ENCODE measurements around the gene RGMA. TPM values are rescaled to one million over a fixed set of nuclear protein-coding genes. Genes with fewer than 3 reads are reported as not detected.

RGMA gene
- total and polyA plus RNA-seq, 2 donors (not counting 1 experiment from before 2014, with no cell fraction given) = 0.27 to 1.5 TPM

GRCh38 chr15:93076875-93077274, 12.1 kb downstream of the RGMA start:
- H3K27ac ChIP-seq (ENCODE audit: insufficient read depth, low read length) = no peak overlapping the region
- no peak for TF ChIP-seq EZH2 (IDR thresholded peaks at IDR 0.05; ENCODE audit: low read length, missing control alignments)
- no peak for TF ChIP-seq CTCF (conservative IDR thresholded peaks at IDR 0.05 in 1 of 2, IDR thresholded peaks at IDR 0.05 in 1 of 2; ENCODE audit: low read depth in 1 of 2, low read length in 2 of 2)
- H3K27me3 ChIP-seq (ENCODE audit: control insufficient read depth, insufficient read depth, low read length) = peaks cover 13% of the 10 kb centered on the region
- H4K20me1 ChIP-seq (ENCODE audit: control insufficient read depth, extremely low read depth, insufficient read depth, low read length) = no peaks in the 10 kb centered on the region
- H3K9me3 ChIP-seq (ENCODE audit: control insufficient read depth, insufficient read depth, low read depth, low read length) = no peaks in the 10 kb centered on the region
- no peaks in the 10 kb centered on the region for H3K36me3 ChIP-seq (ENCODE audit: control insufficient read depth, insufficient read depth, low read length)
- no peak overlapping the region for H2AFZ ChIP-seq (ENCODE audit: low read length)
- no peaks in the 10 kb centered on the region for H3K4me1 ChIP-seq (ENCODE audit: control insufficient read depth, extremely low read depth, insufficient read depth, low read length)
- H3K4me3 ChIP-seq (replicated peaks in 1 of 4; ENCODE audit: control extremely low read depth in 1 of 4, insufficient read depth in 1 of 4, low read depth in 3 of 4, low read length in 4 of 4) = no peak overlapping the region
- H3K4me2 ChIP-seq (ENCODE audit: extremely low read depth, insufficient read depth, low read length) = no peak overlapping the region
- H3K9ac ChIP-seq (ENCODE audit: insufficient read depth, low read length) = no peak overlapping the region
- no peaks in the 10 kb centered on the region for H3K79me2 ChIP-seq (ENCODE audit: control insufficient read depth, insufficient read depth, low read length)
- no peak for DNase-seq (ENCODE audit: low read depth in 2 of 2)

GRCh38 chr15:93076217-93076616, 12.8 kb downstream of the RGMA start:
- no peak for DNase-seq (ENCODE audit: low read depth in 2 of 2)
- Histone ChIP-seq H3K36me3 (ENCODE audit: control insufficient read depth, insufficient read depth, low read length) (no peaks in the 10 kb centered on the region), H3K27me3 (ENCODE audit: control insufficient read depth, insufficient read depth, low read length) (peaks cover 16% of the 10 kb centered on the region), H4K20me1 (ENCODE audit: control insufficient read depth, extremely low read depth, insufficient read depth, low read length) (no peaks in the 10 kb centered on the region), H3K4me1 (ENCODE audit: control insufficient read depth, extremely low read depth, insufficient read depth, low read length) (no peaks in the 10 kb centered on the region), H3K4me2 (ENCODE audit: extremely low read depth, insufficient read depth, low read length) (no peak overlapping the region), H3K79me2 (ENCODE audit: control insufficient read depth, insufficient read depth, low read length) (no peaks in the 10 kb centered on the region), H3K4me3 (replicated peaks in 1 of 4; ENCODE audit: control extremely low read depth in 1 of 4, insufficient read depth in 1 of 4, low read depth in 3 of 4, low read length in 4 of 4) (no peak overlapping the region), H3K9me3 (ENCODE audit: control insufficient read depth, insufficient read depth, low read depth, low read length) (no peaks in the 10 kb centered on the region), H3K9ac (ENCODE audit: insufficient read depth, low read length) (no peak overlapping the region), H3K27ac (ENCODE audit: insufficient read depth, low read length) (no peak overlapping the region), H2AFZ (ENCODE audit: low read length) (no peak overlapping the region)
- no peak for TF ChIP-seq EZH2 (IDR thresholded peaks at IDR 0.05; ENCODE audit: low read length, missing control alignments)

GRCh38 chr15:93074599-93074998, 14.4 kb downstream of the RGMA start:
- Histone ChIP-seq H3K9ac (ENCODE audit: insufficient read depth, low read length) (no peak overlapping the region), H4K20me1 (ENCODE audit: control insufficient read depth, extremely low read depth, insufficient read depth, low read length) (no peaks in the 10 kb centered on the region), H2AFZ (ENCODE audit: low read length) (no peak overlapping the region), H3K27me3 (ENCODE audit: control insufficient read depth, insufficient read depth, low read length) (peaks cover 16% of the 10 kb centered on the region), H3K36me3 (ENCODE audit: control insufficient read depth, insufficient read depth, low read length) (no peaks in the 10 kb centered on the region), H3K79me2 (ENCODE audit: control insufficient read depth, insufficient read depth, low read length) (no peaks in the 10 kb centered on the region), H3K4me3 (replicated peaks in 1 of 4; ENCODE audit: control extremely low read depth in 1 of 4, insufficient read depth in 1 of 4, low read depth in 3 of 4, low read length in 4 of 4) (no peak overlapping the region), H3K9me3 (ENCODE audit: control insufficient read depth, insufficient read depth, low read depth, low read length) (no peaks in the 10 kb centered on the region), H3K4me1 (ENCODE audit: control insufficient read depth, extremely low read depth, insufficient read depth, low read length) (no peaks in the 10 kb centered on the region), H3K4me2 (ENCODE audit: extremely low read depth, insufficient read depth, low read length) (no peak overlapping the region), H3K27ac (ENCODE audit: insufficient read depth, low read length) (no peak overlapping the region)
- no peak for DNase-seq (ENCODE audit: low read depth in 2 of 2)
- TF ChIP-seq CTCF (conservative IDR thresholded peaks at IDR 0.05 in 1 of 2, IDR thresholded peaks at IDR 0.05 in 1 of 2; ENCODE audit: low read depth in 1 of 2, low read length in 2 of 2) (no peak), EZH2 (IDR thresholded peaks at IDR 0.05; ENCODE audit: low read length, missing control alignments) (no peak)
